ENCODE data around the gene ZDHHC11.

- TF ChIP-seq CTCF (conservative IDR thresholded peaks at IDR 0.05; ENCODE audit: low read depth, low read length) = no peak
- no peak for TF ChIP-seq EZH2 (IDR thresholded peaks at IDR 0.05; ENCODE audit: low read length, unreplicated experiment)
- no peak for TF ChIP-seq EZH2phosphoT487 (IDR thresholded peaks at IDR 0.05; ENCODE audit: borderline replicate concordance, low read length)
These were observed 32.8 kb upstream of the ZDHHC11 start for GRCh38 chr5:883475-884181.
